GM18498 (cell line): ENCODE results near the gene SMG1.
"Not testable (repeated sequence)": the region's sequence is repeated elsewhere in the genome, so short reads cannot be mapped to it uniquely, and the experiment has no call there.

Experiments
- ATAC-seq: cut with Tn5 transposase; IDR thresholded peaks from one replicate; pipeline ENCODE4 v1.9.1; 2021; ENCODE audit warnings: mild to moderate bottlenecking, moderate library complexity; ENCODE audit not compliant: unreplicated experiment

Gene SMG1

GRCh38 chr16:18801145-18801972 is 124.8 kb downstream of the SMG1 start, which contains the start of gene ARL6IP1:
TSS of gene ARL6IP1 (minus strand) at chr16:18801549. CDS start at chr16:18801466, 83 bp downstream.
- peak; percentile 96 for ATAC-seq

GRCh38 chr16:18800775-18801144 is 125.4 kb downstream of the SMG1 start:
- no peak for ATAC-seq

- ATAC-seq = no peak
These were observed 125.9 kb downstream of the SMG1 start for GRCh38 chr16:18800293-18800692.

GRCh38 chr16:18799500-18799899 is 126.7 kb downstream of the SMG1 start:
- no peak for ATAC-seq

GRCh38 chr16:18797746-18798145 is 128.5 kb downstream of the SMG1 start:
- ATAC-seq = no peak

GRCh38 chr16:18796377-18796776 is 129.8 kb downstream of the SMG1 start:
- no peak for ATAC-seq

GRCh38 chr16:18792836-18793433 is 133.3 kb downstream of the SMG1 start:
- ATAC-seq = no peak

GRCh38 chr16:18789850-18790706 is 136.1 kb downstream of the SMG1 start, which contains the start of gene RPS15A:
TSS of gene RPS15A (minus strand) at chr16:18790334. CDS start at chr16:18789113, 1,221 bp downstream.
- peak; percentile 89 for ATAC-seq

GRCh38 chr16:18789515-18789849 is 136.7 kb downstream of the SMG1 start:
- ATAC-seq = no peak

- ATAC-seq = no peak
These were observed 137.2 kb downstream of the SMG1 start for GRCh38 chr16:18788828-18789514.

- ATAC-seq = no peak
These were observed 141.1 kb downstream of the SMG1 start for GRCh38 chr16:18784917-18785623.

GRCh38 chr16:18783430-18784341 is 142.5 kb downstream of the SMG1 start:
- no peak for ATAC-seq

- no peak for ATAC-seq
These were observed 143.3 kb downstream of the SMG1 start for GRCh38 chr16:18782697-18783429.

- ATAC-seq = not testable (repeated sequence)
These were observed 145.0 kb downstream of the SMG1 start for GRCh38 chr16:18781232-18781631.

GRCh38 chr16:18780460-18781026 is 145.7 kb downstream of the SMG1 start:
- not testable (repeated sequence) for ATAC-seq

GRCh38 chr16:18777664-18778063 is 148.5 kb downstream of the SMG1 start:
- not testable (repeated sequence) for ATAC-seq

- ATAC-seq = not testable (repeated sequence)
These were observed 149.9 kb downstream of the SMG1 start for GRCh38 chr16:18776334-18776733.

GRCh38 chr16:18774651-18775050 is 151.6 kb downstream of the SMG1 start:
- not testable (repeated sequence) for ATAC-seq
